GM18909 (cell line): ENCODE measurements around the gene CCDC88A.
"Not testable (repeated sequence)": the region's sequence is repeated elsewhere in the genome, so short reads cannot be mapped to it uniquely, and the experiment has no call there.

Experiments used
- ATAC-seq: cut with Tn5 transposase; IDR thresholded peaks from one replicate; pipeline ENCODE4 v1.9.1; 2021; ENCODE audit warnings: mild to moderate bottlenecking; ENCODE audit not compliant: unreplicated experiment, poor library complexity

Gene CCDC88A

DNA sequence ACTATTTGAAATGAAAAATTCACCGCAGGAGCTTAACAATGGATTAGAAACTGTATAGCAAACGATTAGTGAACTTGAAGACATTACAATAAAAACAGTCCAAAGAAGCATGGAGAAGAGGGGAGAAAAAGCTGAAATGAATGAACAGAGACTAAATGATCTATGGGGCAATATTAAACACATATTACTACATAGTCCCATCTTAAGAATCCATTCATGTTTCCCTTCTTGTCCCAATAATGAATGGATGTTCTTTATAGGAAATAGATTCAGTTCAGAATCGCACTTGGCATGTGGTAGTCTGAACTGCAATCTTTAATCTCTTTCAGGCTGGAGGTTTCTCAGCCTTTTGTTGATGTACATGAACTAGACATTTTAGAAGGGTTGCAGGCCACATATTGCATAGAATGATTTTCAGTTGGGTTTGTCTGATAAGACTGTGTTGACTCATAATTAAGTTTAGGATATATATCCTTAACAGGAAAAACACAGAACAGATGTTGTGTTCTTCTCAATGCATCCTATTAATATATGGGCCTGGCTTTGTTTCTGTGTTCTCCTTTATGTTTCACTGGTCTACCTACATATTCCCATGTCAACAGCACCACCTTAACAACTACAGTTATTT lies 27.9 kb downstream of the CCDC88A start:
- ATAC-seq: no peak

DNA sequence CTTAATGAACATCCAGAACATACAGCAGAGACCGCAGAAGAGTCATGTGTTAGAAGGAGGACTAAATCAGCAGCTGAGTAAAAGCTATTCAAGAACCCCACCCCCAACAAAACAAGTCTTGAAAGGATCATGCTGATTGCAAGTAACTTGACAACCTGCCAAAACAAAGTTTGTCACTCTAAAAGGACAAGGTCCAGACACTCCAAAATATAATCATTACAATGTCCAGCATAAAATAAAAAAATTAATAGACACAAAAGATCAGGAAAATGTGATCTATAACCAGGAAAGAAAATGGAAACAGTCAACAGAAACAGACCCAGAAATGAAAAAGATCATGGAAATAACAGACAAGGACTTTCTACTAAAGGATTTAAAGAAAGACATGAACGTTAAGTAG lies 28.5 kb downstream of the CCDC88A start:
- no peak for ATAC-seq

DNA sequence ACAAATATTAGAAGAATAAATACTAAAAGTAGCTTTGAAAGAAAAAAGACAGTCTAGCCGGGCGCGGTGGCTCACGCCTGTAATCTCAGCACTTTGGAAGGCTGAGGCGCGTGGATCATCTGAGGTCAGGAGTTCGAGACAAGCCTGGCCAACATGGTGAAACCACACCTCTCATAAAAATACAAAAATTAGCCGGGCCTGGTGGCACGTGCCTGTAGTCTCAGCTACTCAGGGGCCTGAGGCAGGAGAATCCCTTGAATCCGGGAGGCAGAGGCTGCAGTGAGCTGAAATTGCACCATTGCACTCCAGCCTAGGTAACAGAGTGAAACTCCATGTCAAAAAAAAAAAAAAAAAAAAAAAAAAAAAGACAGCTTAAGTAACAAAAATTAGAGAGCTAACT lies 34.1 kb downstream of the CCDC88A start:
- not testable (repeated sequence) for ATAC-seq

DNA sequence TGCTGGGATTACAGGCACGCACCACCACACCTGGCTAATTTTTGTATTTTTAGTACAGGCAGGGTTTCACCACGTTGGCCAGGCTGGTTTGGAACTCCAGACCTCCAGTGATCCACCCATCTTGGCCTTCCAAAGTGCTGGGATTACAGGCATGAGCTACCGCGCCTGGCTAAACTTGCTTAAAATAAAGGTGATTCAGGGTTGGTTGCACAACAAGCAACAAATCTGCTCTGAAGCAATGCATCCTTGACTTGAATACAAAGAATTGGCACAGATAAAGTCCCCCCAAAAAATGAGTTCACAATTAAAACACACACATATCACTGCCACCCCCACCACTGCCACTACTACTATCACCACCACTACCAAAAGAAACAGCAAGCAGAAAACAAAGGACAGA lies 34.9 kb downstream of the CCDC88A start:
- no peak for ATAC-seq

DNA sequence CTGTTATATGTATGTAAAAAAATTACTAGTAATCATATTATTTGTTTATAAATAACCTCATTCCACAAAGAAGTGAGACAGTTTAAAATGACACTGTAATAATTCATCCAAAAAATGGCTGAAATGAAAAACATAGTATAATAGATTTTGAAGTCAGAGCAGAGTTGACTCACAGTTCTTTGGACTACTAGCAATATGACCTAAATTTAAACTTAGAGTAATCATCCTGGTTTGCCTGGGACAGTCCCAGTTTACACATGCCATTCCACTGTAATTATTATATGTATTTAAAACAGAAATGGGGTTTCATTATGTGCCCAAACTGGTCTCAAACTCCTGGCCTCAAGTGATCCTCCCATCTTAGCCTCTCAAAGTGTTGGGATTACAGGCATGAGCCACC lies 48.3 kb downstream of the CCDC88A start:
- ATAC-seq: no peak

DNA sequence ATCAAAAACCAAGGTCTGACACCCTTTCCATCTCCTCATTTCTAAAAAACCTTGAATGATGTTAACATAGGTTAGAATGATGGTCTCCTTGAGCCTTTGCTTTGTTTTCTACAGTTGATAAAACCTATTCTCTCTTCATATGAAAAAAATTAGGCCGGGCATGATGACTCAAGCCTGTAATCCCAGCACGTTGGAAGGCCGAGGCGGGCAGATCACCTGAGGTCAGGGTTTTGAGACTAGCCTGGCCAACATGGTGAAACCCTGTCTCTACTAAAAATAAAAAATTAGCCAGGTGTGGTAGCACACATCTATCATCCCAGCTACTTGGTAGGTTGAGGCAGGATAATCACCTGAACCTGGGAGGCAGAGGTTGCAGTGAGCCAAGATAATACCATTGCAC lies 49.4 kb downstream of the CCDC88A start:
- no peak for ATAC-seq

DNA sequence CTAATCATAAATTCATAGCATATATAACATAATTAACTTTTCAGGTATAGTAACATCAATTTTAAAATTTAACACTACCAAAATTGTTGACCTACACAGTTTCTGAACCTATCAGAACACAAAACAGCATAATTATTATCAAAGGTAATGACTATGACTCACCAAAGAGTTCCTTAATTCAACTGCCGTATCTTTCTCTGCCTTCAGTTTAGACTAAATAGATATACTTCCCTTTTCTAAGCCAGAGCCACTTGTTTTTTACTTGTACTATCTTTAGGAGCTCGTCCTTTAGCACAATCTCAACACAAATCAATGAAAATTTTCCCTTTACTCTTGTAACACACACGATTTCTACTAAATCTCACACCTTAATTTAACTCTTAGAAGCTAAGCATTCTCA lies 54.4 kb downstream of the CCDC88A start:
- ATAC-seq: no peak

DNA sequence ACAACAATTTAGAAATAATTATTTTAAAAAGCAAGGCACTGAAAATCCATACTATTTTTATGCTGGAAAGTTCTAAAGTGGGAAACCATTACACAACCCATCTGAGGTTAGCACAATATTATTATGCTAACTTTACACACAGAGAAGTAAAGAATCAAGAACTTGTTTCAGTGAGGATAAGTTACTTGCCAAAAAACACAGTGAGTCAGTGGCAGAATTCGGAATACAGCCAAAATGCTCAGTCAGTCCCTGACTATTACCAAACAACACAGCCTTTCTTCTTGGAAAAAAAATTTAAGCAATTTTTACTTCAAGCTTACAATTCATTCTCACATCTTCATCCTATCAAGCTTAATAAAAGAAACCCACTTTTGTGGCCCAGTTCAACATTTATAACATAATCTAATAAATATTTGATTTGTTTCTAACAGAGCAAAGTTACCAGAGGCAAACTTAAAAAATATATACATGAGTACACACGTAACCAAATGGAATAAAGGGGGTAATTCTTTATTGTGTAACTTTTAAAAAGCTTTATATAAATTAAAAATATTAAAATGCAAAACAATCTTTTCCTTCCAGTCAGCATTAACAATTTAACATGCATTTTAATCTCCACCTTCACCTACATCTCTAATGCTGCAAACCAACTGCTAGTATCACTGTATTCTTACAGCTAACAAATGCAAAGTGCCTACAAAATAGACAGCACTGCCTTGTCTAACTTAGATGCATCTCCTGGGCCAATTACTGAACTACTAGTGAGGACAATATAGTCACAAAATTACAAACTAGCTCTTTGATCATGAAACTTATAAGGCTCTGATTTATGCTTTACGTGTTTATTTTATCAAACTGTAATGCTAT lies 55.2 kb downstream of the CCDC88A start:
- no peak for ATAC-seq

DNA sequence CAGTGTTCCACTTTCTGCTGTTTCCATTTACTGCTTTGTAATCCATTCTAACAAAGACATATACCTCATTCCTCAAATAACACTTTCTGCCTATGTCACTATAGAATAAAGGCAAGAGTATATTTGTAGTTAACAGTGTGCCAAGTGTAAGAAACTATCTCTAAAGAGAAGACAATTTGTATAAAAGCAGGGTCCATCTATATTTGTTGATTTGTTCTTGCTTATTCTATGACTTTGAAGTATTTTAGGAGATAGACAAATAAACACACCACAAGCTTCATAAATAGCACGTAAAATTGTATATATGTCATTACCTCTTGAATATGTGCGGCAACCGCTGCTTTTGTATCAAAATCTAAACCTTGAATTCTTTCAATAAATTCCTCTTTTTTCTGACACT lies 56.0 kb downstream of the CCDC88A start:
- no peak for ATAC-seq

DNA sequence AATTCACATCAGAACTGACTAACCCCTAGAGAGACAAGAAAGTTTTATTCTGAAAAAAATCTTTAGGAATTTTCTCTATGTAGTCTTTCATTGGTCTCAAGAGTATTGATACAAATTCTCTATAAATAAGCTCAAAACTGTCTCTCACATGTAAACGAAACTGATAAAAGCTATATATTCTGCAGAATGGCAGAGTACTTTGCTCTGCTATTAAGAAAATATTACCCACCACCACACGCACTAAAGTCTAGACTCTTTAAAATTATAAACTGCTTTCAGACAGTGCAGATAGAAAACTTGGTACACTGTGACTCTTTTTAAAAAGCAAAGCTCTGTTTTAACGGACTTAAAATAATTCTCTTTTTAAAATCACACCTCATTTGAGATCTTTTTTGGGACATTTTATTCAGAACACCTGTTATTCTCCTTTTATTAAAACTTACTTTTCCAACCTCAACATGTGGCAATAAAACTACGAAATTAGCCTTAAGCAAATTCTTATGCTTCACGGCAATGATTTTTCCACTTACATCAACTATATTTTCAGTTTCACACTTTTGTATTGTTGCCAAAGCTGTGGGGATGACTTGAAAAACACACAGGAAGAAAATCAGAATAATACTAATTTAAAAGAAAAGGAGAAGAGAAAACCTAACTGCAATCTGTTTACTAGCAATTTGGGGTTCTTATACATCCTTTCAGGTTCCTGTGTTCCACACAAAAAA lies 58.0 kb downstream of the CCDC88A start:
- no peak for ATAC-seq

DNA sequence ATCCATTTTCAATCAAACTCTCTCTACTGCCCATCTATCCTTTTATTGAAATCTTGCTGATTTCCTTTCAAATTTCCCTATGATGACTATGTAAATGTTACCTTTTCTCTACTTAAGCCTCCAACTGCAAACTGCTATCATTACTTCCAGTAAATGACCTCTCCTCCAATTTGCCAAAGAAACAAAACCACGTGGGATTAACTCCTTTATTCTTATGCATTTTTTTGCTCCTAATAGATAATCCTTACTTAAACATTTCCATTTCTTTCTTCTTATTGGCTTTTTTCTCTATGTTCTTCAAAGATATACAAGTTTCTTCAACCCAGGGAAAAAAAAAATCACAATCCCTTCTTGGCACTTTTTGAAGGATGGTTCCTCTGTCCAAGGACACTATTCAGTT lies 61.2 kb downstream of the CCDC88A start:
- ATAC-seq: no peak

DNA sequence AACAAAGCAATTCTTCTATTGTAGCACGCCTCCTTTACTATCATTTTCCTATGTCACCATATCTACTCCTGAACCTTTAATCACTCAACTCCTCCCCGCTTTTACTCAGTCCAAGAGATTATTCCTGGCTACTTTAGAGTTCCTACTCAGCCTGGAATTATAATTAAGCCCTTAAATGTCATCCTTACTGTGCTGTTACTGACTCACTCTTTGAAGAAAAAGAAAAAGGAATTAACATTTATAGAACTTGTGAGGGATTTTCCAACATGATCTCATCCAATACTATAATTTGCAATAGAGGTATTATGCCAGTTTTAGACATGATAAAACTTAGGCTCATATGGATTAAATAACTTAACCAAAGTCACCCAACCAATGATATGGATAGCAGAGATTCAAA lies 61.7 kb downstream of the CCDC88A start:
- ATAC-seq: no peak

DNA sequence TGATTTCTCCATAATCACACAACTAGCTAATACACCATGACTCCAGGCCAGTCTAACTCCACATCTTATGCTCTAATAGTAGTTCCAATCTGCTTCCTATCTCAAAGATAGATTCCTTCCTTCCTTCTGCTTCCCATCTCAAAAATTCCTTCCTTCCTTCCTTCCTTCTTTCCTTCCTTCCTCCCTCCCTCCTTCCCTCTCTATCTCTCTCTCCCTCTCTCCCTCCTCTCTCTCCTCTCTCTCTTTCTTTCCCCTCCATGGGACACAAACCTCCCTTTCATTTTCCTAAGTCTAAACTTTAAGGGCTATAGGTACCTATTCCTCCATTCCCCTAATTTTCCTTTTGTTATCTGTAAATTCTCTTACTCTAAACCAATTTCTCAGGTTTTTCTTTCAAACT lies 62.5 kb downstream of the CCDC88A start:
- ATAC-seq: no peak

DNA sequence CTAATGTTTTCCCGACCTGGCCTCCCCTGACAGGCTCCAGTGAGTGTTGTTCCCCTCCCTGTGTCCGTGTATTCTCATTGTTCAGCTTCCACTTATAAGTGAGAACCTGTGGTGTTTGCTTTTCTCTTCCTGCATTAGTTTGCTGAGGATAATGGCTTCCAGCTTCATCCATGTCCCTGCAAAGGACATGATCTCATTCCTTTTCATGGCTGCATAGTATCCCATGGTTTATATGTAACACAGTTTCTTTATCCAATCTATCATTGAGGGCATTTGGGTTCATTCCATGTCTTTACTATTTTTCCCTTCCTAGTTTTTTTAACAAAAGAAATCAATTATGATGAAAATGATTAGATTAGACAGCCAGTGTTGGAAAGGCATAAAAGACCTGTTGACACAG lies 63.5 kb downstream of the CCDC88A start:
- ATAC-seq: not testable (repeated sequence)

DNA sequence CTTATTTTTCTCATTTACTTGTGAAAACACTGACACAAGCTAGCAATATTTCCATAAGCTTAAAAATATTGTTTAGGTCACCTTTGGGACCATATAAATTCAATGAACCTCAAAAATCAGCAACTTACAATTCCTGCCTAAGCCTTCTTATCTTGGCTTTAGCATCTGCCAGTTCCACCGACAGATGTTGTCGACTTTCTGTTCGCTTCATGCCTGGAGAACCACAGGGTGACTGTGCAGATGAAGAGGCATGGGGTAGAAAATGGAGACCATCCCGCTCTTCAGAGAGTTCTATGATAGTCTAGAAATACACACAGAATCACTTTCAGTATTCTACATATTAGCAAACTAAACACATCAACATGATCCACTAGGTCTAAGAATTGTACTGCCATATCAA lies 64.2 kb downstream of the CCDC88A start:
- no peak for ATAC-seq

DNA sequence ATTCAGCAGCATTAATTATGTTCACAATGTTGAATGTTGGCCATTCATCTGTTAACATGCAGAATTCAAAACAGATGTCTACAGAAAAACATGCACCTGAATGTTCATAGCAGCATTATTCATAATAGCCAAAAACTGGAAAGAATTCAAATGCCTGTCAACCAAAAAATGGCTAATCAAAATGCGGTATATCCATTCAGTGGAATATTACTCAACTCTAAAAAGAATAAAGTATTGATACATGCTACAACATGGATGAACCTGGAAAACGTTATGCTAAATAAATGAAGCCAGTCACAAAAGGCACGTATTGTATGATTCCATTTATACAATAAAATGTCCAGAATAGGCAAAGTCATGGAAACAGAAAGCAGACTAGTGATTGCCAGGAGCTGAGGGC lies 68.0 kb downstream of the CCDC88A start:
- ATAC-seq: no peak

DNA sequence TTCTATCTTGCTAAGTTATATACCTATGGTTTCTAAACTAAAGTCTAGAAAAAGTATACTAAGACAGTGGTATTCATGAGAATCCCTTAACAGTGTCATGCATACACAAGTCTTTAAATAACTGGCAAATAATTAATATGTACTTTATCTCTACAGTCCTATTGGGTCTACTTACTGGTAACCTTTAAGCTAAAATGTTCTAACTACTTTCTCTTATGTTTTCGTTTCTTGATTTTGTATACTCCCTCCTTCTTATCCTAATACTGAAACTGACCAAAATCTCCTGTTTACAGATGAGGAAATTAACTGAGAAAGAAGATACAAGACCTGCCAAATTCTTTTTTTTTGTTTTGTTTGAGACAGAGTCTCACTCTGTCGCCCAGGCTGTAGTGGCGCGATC lies 74.6 kb downstream of the CCDC88A start:
- ATAC-seq: no peak

DNA sequence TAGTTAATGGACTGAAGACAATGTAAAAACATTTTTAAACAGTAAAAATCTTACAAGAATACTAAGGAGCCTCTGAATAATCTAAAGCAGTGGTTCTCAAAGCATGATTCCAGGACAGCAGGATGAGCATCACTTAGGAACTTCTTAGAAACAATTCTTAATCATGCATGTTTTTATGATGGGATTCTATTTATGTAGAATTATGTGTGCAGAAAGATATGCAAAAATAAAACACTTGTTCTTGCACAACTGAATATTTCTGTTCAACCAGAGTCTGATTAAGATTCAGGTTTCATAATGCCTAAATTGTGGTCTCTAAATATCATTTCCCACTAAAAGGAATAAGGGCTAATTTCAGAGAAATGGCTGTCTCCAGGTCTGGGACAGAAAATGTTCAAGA lies 81.4 kb downstream of the CCDC88A start:
- ATAC-seq: no peak

DNA sequence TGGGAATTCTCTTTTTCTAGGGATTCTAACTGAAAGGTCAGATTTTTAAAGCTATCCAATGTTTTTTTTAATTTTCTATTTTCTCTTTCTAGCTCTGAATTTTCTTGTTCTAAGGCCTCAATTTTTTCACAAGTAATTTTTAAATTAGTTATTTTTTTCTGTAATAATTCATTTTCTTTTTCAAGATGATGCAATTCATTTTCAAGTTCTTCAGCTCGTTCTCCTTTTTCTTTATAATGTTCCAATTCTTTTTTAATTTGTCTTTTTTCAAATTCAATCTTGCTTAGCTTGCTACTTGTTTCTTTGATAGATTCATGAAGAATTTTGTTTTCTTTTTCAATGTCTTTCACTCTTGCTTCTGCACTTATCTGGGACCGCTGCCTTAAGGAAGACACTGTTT lies 84.9 kb downstream of the CCDC88A start:
- no peak for ATAC-seq

DNA sequence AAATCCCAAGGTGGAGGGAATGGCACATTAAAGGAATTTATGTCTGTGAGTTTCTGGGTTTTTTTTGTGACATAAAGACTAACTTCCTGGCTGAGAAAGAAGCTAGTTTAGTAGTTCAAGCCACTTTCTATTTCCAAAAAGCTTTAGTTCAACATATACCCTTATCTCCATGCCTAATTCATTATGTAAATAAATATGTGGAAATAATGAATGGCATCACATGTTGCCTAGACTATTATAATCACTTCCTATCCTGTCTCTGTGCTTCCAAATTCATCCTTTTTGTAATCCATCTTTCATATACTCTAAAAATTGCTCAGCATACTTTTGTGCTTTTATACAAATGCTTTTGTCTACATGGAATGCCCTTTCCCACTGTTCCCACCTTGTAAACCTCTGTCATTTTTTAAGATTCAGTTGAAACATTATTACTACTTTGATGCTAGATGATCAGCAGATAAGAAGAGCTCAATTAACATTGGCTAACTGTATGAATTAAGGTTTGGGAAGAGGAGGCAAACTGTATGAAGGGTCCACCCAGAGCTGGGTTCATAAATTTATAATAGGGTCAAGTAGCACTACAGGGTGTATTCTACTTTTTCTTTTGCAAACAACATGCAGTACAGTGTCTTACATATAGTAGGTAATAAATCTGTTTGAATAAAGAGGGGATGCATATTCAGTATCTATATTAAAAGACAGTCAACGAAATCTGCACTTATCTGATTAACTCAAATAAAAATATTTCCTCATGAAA lies 88.9 kb downstream of the CCDC88A start:
- ATAC-seq: no peak
